Endodermal cell (in vitro differentiated cells): ENCODE results near the gene ARMC6. TPM values are rescaled to one million over a fixed set of nuclear protein-coding genes. Genes with fewer than 3 reads are reported as not detected.

Experiments
- DNase-seq: peaks from one replicate; pipeline ENCODE4 v3.0.0-alpha.2; 2017
- H3K27ac ChIP-seq: 2 replicates; pipeline ENCODE4 v1.5.1; 2013; ENCODE audit warnings: mild to moderate bottlenecking, low read depth, low read length, moderate library complexity
- H3K27me3 ChIP-seq: 2 replicates; pipeline ENCODE4 v1.6.1; 2013; ENCODE audit warnings: mild to moderate bottlenecking, low read length, moderate library complexity; ENCODE audit not compliant: insufficient read depth, control insufficient read depth, poor library complexity, severe bottlenecking
- H3K36me3 ChIP-seq: 2 replicates; pipeline ENCODE4 v1.7.0; 2013; ENCODE audit warnings: mild to moderate bottlenecking, low read length, moderate library complexity; ENCODE audit not compliant: control insufficient read depth, insufficient read depth
- H3K4me1 ChIP-seq: one replicate; pipeline ENCODE4 v1.7.0; 2013; ENCODE audit warnings: low read length; ENCODE audit not compliant: control insufficient read depth, insufficient read depth
- H3K4me3 ChIP-seq: 2 replicates; pipeline ENCODE4 v1.5.1; 2013; ENCODE audit warnings: mild to moderate bottlenecking, low read length, moderate library complexity
- H3K9ac ChIP-seq: 2 replicates; pipeline ENCODE4 v1.6.1; 2013; ENCODE audit warnings: mild to moderate bottlenecking, low read length, moderate library complexity; ENCODE audit not compliant: poor library complexity, severe bottlenecking; ENCODE audit errors: extremely low read depth
- H3K9me3 ChIP-seq: 2 replicates; pipeline ENCODE4 v1.6.1; 2013; ENCODE audit warnings: mild to moderate bottlenecking, low read length, moderate library complexity; ENCODE audit not compliant: control insufficient read depth
- H3K27ac Mint-ChIP-seq: 2 replicates; pipeline ENCODE4 v1.8.0; 2020; ENCODE audit warnings: mixed read lengths
- H3K27me3 Mint-ChIP-seq: 2 replicates; pipeline ENCODE4 v1.8.0; 2021; ENCODE audit warnings: mild to moderate bottlenecking, mixed read lengths; ENCODE audit not compliant: insufficient read depth
- H3K36me3 Mint-ChIP-seq: 2 replicates; pipeline ENCODE4 v1.8.0; 2020; ENCODE audit warnings: low read depth, mixed read lengths
- H3K4me1 Mint-ChIP-seq: 2 replicates; pipeline ENCODE4 v1.8.0; 2020; ENCODE audit warnings: mixed read lengths
- H3K4me3 Mint-ChIP-seq: 2 replicates; pipeline ENCODE4 v1.8.0; 2020; ENCODE audit warnings: mild to moderate bottlenecking, moderate library complexity, mixed read lengths
- H3K9me3 Mint-ChIP-seq: 2 replicates; pipeline ENCODE4 v1.8.0; 2020; ENCODE audit warnings: mild to moderate bottlenecking, mixed read lengths
- CTCF ChIP-seq: fragments of 200-600 bp; sonication (generic); conservative IDR thresholded peaks from 2 replicates; pipeline ENCODE4 v1.5.0; 2021; ENCODE audit warnings: antibody characterized with exemption, mild to moderate bottlenecking
- WGBS, 2 experiments: methylation state at CpG; one replicate each; pipeline versions ENCODE4 v1.1.5 to v1.1.7; 2013; ENCODE audit warnings: missing lambda C conversion rate in 2 of 2, mixed read lengths in 1 of 2; ENCODE audit not compliant: insufficient coverage in 1 of 2, insufficient read length in 1 of 2; 5-methylcytosine and 5-hydroxymethylcytosine counted together
- total RNA-seq, 2 donors: library from RNA; stranded (reverse); fragmentation: NEBNext Ultra II Directional in 1 of 2; extraction: Animal tissue kit (Norgen Biotek cat#: 25700) in 1 of 2; gene quantifications; 2 replicates in 1 of 2; 3 replicates in 1 of 2; pipeline ENCODE4 v1.2.1, GENCODE V29; 2021

The ARMC6 gene
- total RNA-seq, 2 donors from 2014 or later, result 26.1 to 37.8 TPM

GRCh38 chr19:19031891-19032290 is 1.5 kb upstream of the ARMC6 start:
- no peak for DNase-seq
- Mint-ChIP-seq H3K27me3 (no peaks in the 10 kb centered on the region), H3K9me3 (peaks cover 6% of the 10 kb centered on the region), H3K36me3 (peaks cover 56% of the 10 kb centered on the region), H3K4me1 (peaks cover 13% of the 10 kb centered on the region), H3K4me3 (peak overlapping the region; percentile 86), H3K27ac (peak overlapping the region; percentile 95)
- Histone ChIP-seq H3K27me3 (no peaks in the 10 kb centered on the region), H3K9me3 (no peaks in the 10 kb centered on the region), H3K4me1 (no peaks in the 10 kb centered on the region), H3K4me3 (peak overlapping the region; percentile 91), H3K9ac (peak overlapping the region; percentile 38), H3K36me3 (peaks cover 57% of the 10 kb centered on the region), H3K27ac (no peak overlapping the region)
- no peak for TF ChIP-seq CTCF
- whole genome bisulfite sequencing, 2 experiments, result 67 to 89% methylated on average over 3 to 5 of the region's 5 CpGs

- Mint-ChIP-seq H3K27me3 (no peaks in the 10 kb centered on the region), H3K4me1 (peaks cover 13% of the 10 kb centered on the region), H3K27ac (peak overlapping the region; percentile 95), H3K9me3 (peaks cover 13% of the 10 kb centered on the region), H3K36me3 (peaks cover 58% of the 10 kb centered on the region), H3K4me3 (peak overlapping the region; percentile 86)
- Histone ChIP-seq H3K4me1 (no peaks in the 10 kb centered on the region), H3K27me3 (no peaks in the 10 kb centered on the region), H3K9ac (peak overlapping the region; percentile 74), H3K27ac (peak overlapping the region; percentile 83), H3K36me3 (peaks cover 58% of the 10 kb centered on the region), H3K9me3 (peaks cover 7% of the 10 kb centered on the region), H3K4me3 (peak overlapping the region; percentile 91)
- no peak for TF ChIP-seq CTCF
- 1 to 7% methylated on average over 7 to 31 of the region's 31 CpGs for WGBS, 2 experiments
- peak; percentile 99 for DNase-seq
Measured at GRCh38 chr19:19032420-19033175, 805 bp upstream of the ARMC6 start.

- H3K27ac ChIP-seq, result peak overlapping the region; percentile 83
- WGBS, 2 experiments, result 0% methylated on average over 24 to 32 of the region's 32 CpGs
- peak overlapping the region; percentile 95 for H3K27ac Mint-ChIP-seq
- H3K9me3 Mint-ChIP-seq, result peaks cover 17% of the 10 kb centered on the region
- H3K9ac ChIP-seq, result peak overlapping the region; percentile 74
- DNase-seq, result no peak
- H3K27me3 ChIP-seq, result no peaks in the 10 kb centered on the region
- peak overlapping the region; percentile 91 for H3K4me3 ChIP-seq
- H3K4me3 Mint-ChIP-seq, result peak overlapping the region; percentile 86
- peaks cover 58% of the 10 kb centered on the region for H3K36me3 Mint-ChIP-seq
- H3K4me1 Mint-ChIP-seq, result peaks cover 13% of the 10 kb centered on the region
- TF ChIP-seq CTCF, result no peak
- no peaks in the 10 kb centered on the region for H3K4me1 ChIP-seq
- peaks cover 12% of the 10 kb centered on the region for H3K9me3 ChIP-seq
- H3K27me3 Mint-ChIP-seq, result no peaks in the 10 kb centered on the region
- peaks cover 58% of the 10 kb centered on the region for H3K36me3 ChIP-seq
Measured at GRCh38 chr19:19033176-19033425, 302 bp upstream of the ARMC6 start.
